ENCODE results near the gene CAVIN4. TPM values are rescaled to one million over a fixed set of nuclear protein-coding genes. Genes with fewer than 3 reads are reported as not detected.

Gene CAVIN4
- total RNA-seq, 6 experiments from 2014 or later = 0.34 to 1.5 (median 0.51) TPM

DNA sequence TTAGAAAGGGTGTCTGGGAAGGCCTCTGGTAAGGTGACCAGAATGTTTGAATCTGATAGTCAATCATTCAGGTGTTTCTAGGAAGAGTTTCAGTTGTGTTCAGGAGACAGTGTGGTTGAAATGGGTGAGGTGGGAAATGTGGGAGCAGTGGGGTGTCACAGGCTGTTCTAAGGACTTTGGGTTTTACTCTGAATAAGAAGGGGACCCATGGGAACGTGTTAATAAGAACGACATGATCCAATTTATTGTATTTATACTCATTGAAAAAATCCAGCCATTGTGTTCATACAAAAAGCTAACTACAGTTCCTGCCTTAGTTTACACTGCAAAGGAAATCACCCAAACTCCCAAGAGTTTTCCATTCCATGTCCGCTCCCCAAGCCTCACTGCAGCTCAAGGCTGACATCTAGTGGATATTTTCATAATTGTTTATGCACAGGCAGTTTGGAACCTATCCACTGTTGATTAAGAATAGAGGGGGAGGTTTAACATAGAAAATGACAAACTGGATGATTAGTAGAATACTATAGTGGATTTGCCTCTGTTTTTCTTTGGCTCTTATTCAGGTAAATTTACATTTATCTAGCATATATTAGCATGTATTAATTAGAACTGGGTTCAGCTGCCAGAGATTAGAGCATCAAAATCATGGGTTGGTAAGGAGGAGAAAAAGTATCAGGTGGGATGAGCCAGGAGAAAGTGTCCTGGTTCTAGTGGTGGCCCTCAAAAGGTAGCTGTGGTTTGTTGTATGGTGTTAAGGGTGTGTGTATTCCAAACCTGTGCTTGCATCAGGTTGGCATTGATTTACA, 17.7 kb downstream of the CAVIN4 start:
- no peaks in the 10 kb centered on the region for H3K36me3 Mint-ChIP-seq (ENCODE audit: low read depth)
- no peak overlapping the region for H3K4me3 Mint-ChIP-seq
- peak; percentile 56 for DNase-seq
- H3K27ac Mint-ChIP-seq = no peak overlapping the region
- no peaks in the 10 kb centered on the region; the same call in 1 of the 2 replicates for H3K27me3 Mint-ChIP-seq (ENCODE audit: insufficient read depth)
- H3K4me1 Mint-ChIP-seq (ENCODE audit: low read depth) = peaks cover 42% of the 10 kb centered on the region
- H3K9me3 Mint-ChIP-seq = no peaks in the 10 kb centered on the region
- TF ChIP-seq, protein P1, sequence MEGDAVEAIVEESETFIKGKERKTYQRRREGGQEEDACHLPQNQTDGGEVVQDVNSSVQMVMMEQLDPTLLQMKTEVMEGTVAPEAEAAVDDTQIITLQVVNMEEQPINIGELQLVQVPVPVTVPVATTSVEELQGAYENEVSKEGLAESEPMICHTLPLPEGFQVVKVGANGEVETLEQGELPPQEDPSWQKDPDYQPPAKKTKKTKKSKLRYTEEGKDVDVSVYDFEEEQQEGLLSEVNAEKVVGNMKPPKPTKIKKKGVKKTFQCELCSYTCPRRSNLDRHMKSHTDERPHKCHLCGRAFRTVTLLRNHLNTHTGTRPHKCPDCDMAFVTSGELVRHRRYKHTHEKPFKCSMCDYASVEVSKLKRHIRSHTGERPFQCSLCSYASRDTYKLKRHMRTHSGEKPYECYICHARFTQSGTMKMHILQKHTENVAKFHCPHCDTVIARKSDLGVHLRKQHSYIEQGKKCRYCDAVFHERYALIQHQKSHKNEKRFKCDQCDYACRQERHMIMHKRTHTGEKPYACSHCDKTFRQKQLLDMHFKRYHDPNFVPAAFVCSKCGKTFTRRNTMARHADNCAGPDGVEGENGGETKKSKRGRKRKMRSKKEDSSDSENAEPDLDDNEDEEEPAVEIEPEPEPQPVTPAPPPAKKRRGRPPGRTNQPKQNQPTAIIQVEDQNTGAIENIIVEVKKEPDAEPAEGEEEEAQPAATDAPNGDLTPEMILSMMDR (IDR thresholded peaks at IDR 0.05) = peak; percentile 96

DNA sequence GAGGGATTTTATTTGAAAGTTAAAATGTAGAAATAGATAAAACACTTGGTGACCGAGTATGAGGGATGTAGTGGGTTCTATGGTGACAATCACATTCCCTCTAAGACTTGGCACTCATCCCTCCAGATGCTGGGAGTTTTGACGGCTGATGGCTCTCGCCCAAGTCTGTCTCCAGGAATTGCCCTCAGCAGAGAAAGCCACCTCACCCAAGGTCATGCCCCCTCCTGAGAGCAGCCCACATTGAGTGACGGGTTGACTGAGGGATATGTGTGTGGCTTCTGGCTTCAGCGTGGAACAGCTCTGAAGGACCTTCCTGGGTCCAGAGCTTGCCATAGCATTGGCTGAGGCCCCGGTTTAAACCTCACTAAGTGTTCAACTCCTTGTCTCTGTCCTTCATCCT, 19.4 kb downstream of the CAVIN4 start:
- Mint-ChIP-seq H3K27ac (no peak overlapping the region), H3K4me3 (no peak overlapping the region), H3K4me1 (ENCODE audit: low read depth) (peaks cover 44% of the 10 kb centered on the region), H3K9me3 (no peaks in the 10 kb centered on the region), H3K36me3 (ENCODE audit: low read depth) (no peaks in the 10 kb centered on the region), H3K27me3 (ENCODE audit: insufficient read depth) (no peaks in the 10 kb centered on the region; the same call in 1 of the 2 replicates)
- TF ChIP-seq, protein P1 (IDR thresholded peaks at IDR 0.05) = no peak
- no peak for DNase-seq

DNA sequence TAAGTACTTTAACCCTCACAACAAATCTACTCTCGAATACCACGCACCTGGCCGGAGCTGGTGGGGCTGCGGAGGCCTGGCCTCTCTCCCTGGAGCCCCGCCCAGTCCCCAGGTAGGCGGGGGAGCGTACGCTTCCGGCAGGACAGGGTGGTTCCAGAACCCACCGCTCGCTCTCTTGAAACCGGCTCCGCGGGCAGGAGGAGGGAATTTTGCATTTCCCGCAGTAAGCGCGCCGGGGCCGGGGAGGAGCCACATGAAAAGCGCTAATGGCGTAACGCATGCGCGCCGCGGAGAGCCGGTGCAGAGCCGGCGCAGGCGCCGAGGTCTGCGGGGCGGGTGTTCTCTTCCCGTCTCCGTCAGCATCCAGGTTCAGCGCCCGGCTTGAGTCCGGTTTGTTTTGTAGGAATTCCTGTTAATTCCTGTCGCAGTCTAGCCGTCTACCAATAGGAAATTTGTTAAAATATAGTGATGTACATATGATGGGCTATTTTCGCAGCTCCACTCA, 20.8 kb downstream of the CAVIN4 start:
- TF ChIP-seq, protein P1 (IDR thresholded peaks at IDR 0.05) = no peak

DNA sequence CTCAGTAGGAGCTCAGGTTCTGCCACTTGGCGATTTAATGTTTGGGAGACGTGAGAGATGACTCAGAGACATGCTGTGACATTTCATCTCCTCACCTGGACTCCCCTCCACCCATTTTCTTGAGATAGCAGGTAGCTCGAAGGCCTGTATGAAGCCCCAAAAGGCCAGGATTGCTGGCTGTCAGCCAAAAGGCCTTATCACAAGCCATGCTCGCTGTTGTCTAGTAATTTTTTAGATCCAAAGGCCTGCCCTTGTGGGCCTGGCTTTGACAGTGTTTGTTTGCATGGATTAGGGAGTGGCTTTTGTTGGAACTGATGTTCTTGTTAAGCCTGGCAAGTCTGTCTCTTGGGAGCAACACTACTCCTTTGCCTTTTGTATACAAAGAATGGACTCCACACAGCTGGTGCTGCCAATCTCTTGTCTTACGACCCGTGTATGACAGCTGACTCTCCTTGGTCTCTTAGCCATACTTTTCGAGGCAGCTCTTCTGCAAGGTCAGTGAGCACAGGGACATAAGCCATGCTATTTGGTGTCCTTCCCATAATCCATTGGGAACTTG, 22.7 kb downstream of the CAVIN4 start:
- H3K9me3 Mint-ChIP-seq = no peaks in the 10 kb centered on the region
- no peak for DNase-seq
- H3K36me3 Mint-ChIP-seq (ENCODE audit: low read depth) = no peaks in the 10 kb centered on the region
- TF ChIP-seq, protein P1 (IDR thresholded peaks at IDR 0.05) = no peak
- no peak overlapping the region for H3K4me3 Mint-ChIP-seq
- H3K27me3 Mint-ChIP-seq (ENCODE audit: insufficient read depth) = no peaks in the 10 kb centered on the region; the same call in 1 of the 2 replicates
- H3K4me1 Mint-ChIP-seq (ENCODE audit: low read depth) = peaks cover 37% of the 10 kb centered on the region
- no peak overlapping the region for H3K27ac Mint-ChIP-seq

More for the DNA sequence above, 20.8 kb downstream of the CAVIN4 start:
- Mint-ChIP-seq H3K9me3 (no peaks in the 10 kb centered on the region), H3K4me3 (peak overlapping the region; percentile 79), H3K4me1 (ENCODE audit: low read depth) (peaks cover 45% of the 10 kb centered on the region), H3K36me3 (ENCODE audit: low read depth) (no peaks in the 10 kb centered on the region), H3K27me3 (ENCODE audit: insufficient read depth) (no peaks in the 10 kb centered on the region; the same call in 1 of the 2 replicates), H3K27ac (peak overlapping the region; percentile 51; the same call in 1 of the 2 replicates)
- peak; percentile 73 for DNase-seq

DNA sequence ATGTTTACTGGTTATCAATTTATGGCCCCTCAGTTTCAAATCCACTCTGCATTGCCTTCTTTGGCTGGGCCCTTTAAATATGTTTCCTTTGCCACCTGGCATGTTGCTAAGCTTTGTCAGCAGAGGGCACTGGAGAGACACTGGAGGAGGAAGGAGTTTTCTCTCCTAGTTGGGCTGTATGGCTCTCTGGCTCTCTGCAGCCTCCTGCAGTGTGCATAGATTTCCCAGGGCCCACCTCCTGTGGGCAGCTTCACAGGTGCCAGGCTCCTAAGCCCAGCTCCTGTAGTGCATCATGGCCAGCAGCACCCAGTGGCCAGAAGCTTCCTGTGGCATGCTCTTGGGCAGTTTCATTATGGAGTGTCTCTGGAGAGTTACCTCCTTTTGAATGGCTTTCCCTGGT, 23.3 kb downstream of the CAVIN4 start:
- no peaks in the 10 kb centered on the region for H3K9me3 Mint-ChIP-seq
- no peak overlapping the region; the same call in 1 of the 2 replicates for H3K4me3 Mint-ChIP-seq
- no peaks in the 10 kb centered on the region for H3K27me3 Mint-ChIP-seq (ENCODE audit: insufficient read depth)
- no peak overlapping the region for H3K27ac Mint-ChIP-seq
- peak; percentile 63 for DNase-seq
- no peaks in the 10 kb centered on the region for H3K36me3 Mint-ChIP-seq (ENCODE audit: low read depth)
- peaks cover 34% of the 10 kb centered on the region for H3K4me1 Mint-ChIP-seq (ENCODE audit: low read depth)
- TF ChIP-seq, protein P1 (IDR thresholded peaks at IDR 0.05) = peak; percentile 78

All from HFFc6 (cell line).